Stomach (tissue), 4 donors: Measurements from ENCODE around the gene HLA-DOA.

Experiments
- POLR2A ChIP-seq, 4 donors: fragments of 450-650 bp; IDR thresholded peaks; one replicate each; pipeline ENCODE4 v1.6.1; 2016; ENCODE audit warnings: antibody characterized with exemption in 4 of 4, control low read depth in 2 of 4, mild to moderate bottlenecking in 1 of 4, moderate library complexity in 1 of 4
- POLR2AphosphoS5 ChIP-seq, 3 donors: sonication (generic); formaldehyde crosslinking; IDR thresholded peaks; one replicate each; pipeline ENCODE4 v1.6.1; 2016; ENCODE audit warnings: antibody characterized with exemption in 3 of 3

DNA sequence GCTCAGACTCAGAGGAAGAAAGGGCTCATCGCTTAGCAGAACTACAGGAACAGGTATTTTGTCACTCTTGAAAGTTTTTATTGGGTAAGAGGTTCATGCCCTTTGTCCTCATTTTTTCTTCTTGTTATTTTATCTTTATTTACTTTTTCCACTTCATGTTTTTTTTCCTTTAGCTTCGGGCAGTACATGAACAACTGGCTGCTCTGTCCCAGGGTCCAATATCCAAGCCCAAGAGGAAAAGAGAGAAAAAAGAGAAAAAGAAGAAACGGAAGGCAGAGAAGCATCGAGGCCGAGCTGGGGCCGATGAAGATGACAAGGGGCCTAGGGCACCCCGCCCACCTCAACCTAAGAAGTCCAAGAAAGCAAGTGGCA is 31.5 kb downstream of the HLA-DOA start:
- no peak for TF ChIP-seq POLR2AphosphoS5 (IDR thresholded peaks at IDR 0.05)
- TF ChIP-seq POLR2A (IDR thresholded peaks at IDR 0.05): no peak
